Fibroblast of pulmonary artery (primary cell): Measurements from ENCODE around the gene DOCK10.
A peak's percentile ranks its signal among the peaks of the same experiment; 100 is the strongest.
"Not testable (repeated sequence)": the region's sequence is repeated elsewhere in the genome, so short reads cannot be mapped to it uniquely, and the experiment has no call there.

Experiments
- DNase-seq: peaks from one replicate; pipeline ENCODE4 v3.0.0-alpha.2; 2010; ENCODE audit warnings: low read depth
- H3K4me3 ChIP-seq: replicated peaks from 2 replicates; pipeline ENCODE4 v1.5.1; 2011; ENCODE audit warnings: low read depth, mild to moderate bottlenecking, control low read depth, low read length, moderate library complexity
- CTCF ChIP-seq: IDR thresholded peaks from 2 replicates; pipeline ENCODE4 v1.5.1; 2011; ENCODE audit warnings: mild to moderate bottlenecking, control low read depth, low read length, inconsistent platforms; ENCODE audit errors: missing control alignments

The DOCK10 gene

GRCh38 chr2:224944707-224945547, 97.3 kb downstream of the DOCK10 start:
- no peak for TF ChIP-seq CTCF
- H3K4me3 ChIP-seq: no peak overlapping the region
- peak; percentile 15 for DNase-seq

GRCh38 chr2:224943601-224944041, 98.6 kb downstream of the DOCK10 start:
- not testable (repeated sequence) for DNase-seq, H3K4me3 ChIP-seq

GRCh38 chr2:224941960-224942359, 100.3 kb downstream of the DOCK10 start:
- no peak overlapping the region for H3K4me3 ChIP-seq

GRCh38 chr2:224940618-224941017, 101.7 kb downstream of the DOCK10 start:
- H3K4me3 ChIP-seq: no peak overlapping the region
- TF ChIP-seq CTCF: no peak
- no peak for DNase-seq

More at GRCh38 chr2:224941960-224942359, 100.3 kb downstream of the DOCK10 start:
- no peak for TF ChIP-seq CTCF
- no peak for DNase-seq

- peak; percentile 71 for DNase-seq
- H3K4me3 ChIP-seq: no peak overlapping the region
- no peak for TF ChIP-seq CTCF
Observed at GRCh38 chr2:224938651-224939182, 103.6 kb downstream of the DOCK10 start.

- no peak overlapping the region for H3K4me3 ChIP-seq
- TF ChIP-seq CTCF: no peak
- DNase-seq: no peak
Observed at GRCh38 chr2:224937887-224938286, 104.4 kb downstream of the DOCK10 start.

GRCh38 chr2:224934526-224935188, 107.6 kb downstream of the DOCK10 start:
- peak; percentile 43 for DNase-seq
- no peak overlapping the region for H3K4me3 ChIP-seq
- TF ChIP-seq CTCF: no peak
